ENCODE measurements around the gene MYO7A. TPM values are rescaled to one million over a fixed set of nuclear protein-coding genes. Genes with fewer than 3 reads are reported as not detected.

MYO7A gene
- total RNA-seq, 1 donor from 2014 or later: 0.29 TPM

- Mint-ChIP-seq H3K9me3 (no peaks in the 10 kb centered on the region), H3K27me3 (ENCODE audit: insufficient read depth) (peaks cover 9% of the 10 kb centered on the region), H3K36me3 (ENCODE audit: low read depth) (no peaks in the 10 kb centered on the region), H3K27ac (no peak overlapping the region), H3K4me1 (ENCODE audit: low read depth) (no peaks in the 10 kb centered on the region), H3K4me3 (no peak overlapping the region)
- intact Hi-C loops (cut with micrococcal nuclease): no loop called here
- DNase-seq (ENCODE audit: low spot score): no peak
Observed at GRCh38 chr11:77230878-77231605, 103.0 kb downstream of the MYO7A start.

DNA sequence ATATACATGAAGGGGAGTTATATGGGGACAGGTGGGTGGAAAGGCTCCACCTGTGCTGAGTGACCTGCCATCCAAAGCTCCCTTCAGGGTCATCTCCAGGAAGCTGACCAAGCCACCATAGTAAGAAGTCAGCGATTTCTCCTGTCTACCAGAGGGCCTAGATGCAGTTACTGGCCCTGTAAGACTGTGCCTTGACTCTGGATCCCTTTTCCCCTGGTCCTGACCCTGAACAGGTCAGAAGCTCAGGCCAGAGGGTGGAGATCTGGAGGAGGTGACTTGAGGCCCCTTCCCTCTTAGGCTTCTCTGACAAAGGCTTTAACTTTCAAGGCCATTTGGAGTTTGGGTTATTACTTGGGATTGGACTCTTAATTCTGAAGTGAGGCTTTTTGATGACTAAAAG is 103.8 kb downstream of the MYO7A start:
- no peak overlapping the region for H3K4me3 Mint-ChIP-seq
- intact Hi-C loops (cut with micrococcal nuclease): no loop called here

DNA sequence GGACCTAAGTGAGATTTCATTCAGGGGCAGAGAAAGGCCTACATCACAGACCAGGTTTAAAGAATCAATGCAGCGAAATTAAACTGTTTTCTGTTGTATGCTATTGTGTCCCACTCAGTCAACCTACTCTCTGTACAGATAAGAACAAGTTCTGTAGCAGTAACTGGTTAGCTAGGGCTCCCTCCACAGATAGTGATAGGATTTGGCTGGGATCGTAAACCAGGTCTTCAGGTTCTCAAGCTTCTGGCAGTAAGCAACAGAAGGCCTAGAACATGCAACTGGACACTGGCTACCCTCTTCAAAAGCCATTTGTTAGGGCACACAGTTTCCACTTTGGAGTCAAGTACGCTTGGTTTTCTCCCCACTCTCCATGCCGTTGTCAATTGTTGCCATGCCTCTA is 104.2 kb downstream of the MYO7A start:
- Mint-ChIP-seq H3K4me3 (no peak overlapping the region), H3K9me3 (no peaks in the 10 kb centered on the region), H3K4me1 (ENCODE audit: low read depth) (no peaks in the 10 kb centered on the region), H3K36me3 (ENCODE audit: low read depth) (no peaks in the 10 kb centered on the region), H3K27me3 (ENCODE audit: insufficient read depth) (peaks cover 9% of the 10 kb centered on the region), H3K27ac (no peak overlapping the region)
- no peak for DNase-seq (ENCODE audit: low spot score)
- intact Hi-C loops (cut with micrococcal nuclease): no loop called here

More for the DNA sequence above, 103.8 kb downstream of the MYO7A start:
- H3K36me3 Mint-ChIP-seq (ENCODE audit: low read depth): no peaks in the 10 kb centered on the region
- no peak overlapping the region for H3K27ac Mint-ChIP-seq
- DNase-seq (ENCODE audit: low spot score): no peak
- no peaks in the 10 kb centered on the region for H3K4me1 Mint-ChIP-seq (ENCODE audit: low read depth)
- peaks cover 11% of the 10 kb centered on the region for H3K27me3 Mint-ChIP-seq (ENCODE audit: insufficient read depth)
- no peaks in the 10 kb centered on the region for H3K9me3 Mint-ChIP-seq

DNA sequence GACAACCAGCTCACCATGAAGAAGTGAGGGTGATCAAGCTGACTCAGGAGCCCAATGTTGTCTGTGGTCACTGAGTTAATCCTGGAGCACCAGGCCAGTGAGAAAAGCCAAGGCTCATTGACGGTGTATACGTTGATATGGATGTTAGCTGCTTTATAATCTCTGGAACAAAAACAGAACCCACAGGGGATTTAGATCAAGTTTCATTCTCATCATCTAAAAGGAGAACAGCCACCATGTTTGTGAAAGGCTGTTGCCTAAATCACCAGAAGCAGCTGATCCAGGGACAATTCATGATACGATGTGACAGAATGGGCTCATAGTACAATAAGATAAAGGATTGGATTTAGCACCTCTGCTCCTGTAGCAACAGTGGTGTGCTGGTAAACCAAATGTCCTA is 105.0 kb downstream of the MYO7A start:
- Mint-ChIP-seq H3K27me3 (ENCODE audit: insufficient read depth) (peaks cover 7% of the 10 kb centered on the region), H3K4me3 (no peak overlapping the region), H3K4me1 (ENCODE audit: low read depth) (no peaks in the 10 kb centered on the region), H3K36me3 (ENCODE audit: low read depth) (no peaks in the 10 kb centered on the region), H3K9me3 (no peaks in the 10 kb centered on the region), H3K27ac (no peak overlapping the region)
- intact Hi-C loops (cut with micrococcal nuclease): no loop called here
- no peak for DNase-seq (ENCODE audit: low spot score)

DNA sequence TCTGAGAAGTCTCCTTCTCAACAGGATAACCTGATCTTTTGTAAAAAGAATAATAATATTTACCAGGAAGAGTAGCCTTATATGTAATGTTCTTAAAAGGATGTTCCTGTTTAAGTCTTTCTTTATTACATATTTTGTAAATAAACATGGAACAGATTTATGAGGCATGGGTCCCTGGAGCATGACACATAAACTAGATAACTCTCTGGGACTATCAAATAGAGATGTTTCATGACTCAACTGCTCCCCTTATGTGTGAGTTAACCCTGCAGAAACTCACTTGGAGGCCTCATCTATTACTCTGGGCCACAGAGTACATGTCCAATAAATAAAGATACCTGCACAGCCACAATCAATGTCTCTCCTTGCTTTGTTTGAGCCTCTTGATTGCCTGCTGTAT is 108.9 kb downstream of the MYO7A start:
- Mint-ChIP-seq H3K27me3 (ENCODE audit: insufficient read depth) (peaks cover 4% of the 10 kb centered on the region), H3K9me3 (no peaks in the 10 kb centered on the region)

DNA sequence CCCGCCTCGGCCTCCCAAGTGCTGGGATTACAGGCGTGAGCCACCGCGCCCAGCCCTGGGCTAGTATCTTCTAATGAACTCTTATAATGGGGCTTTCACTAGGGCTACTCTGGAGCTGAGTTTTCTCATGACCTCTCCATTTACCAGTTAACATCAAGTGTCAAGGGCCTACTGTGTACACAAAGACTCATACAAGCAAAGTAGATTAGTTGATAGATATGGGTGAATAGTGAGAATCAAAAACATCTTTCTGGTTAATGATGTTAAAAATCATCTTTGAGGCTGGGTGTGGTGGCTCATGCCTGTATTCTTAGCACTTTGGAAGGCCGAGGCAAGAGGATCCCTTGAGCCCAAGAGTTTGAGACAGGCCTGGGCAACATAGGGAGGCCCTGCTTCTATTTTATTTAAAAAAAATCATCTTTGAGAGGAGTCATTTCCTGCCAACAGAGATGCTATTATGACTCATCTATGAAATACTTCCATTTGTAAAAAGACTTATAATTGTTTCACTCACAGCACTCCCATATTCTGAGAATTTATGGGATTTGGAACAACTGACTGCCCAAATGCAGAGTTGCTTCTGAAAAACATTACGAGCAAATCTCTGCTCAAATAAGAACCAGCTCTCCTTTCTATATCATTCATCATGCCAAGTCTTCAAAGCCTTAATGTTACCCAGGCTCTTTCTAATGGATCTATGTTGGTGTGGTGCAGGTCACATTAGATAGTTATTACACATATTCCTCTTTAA is 116.4 kb downstream of the MYO7A start:
- Mint-ChIP-seq H3K4me1 (ENCODE audit: low read depth) (no peaks in the 10 kb centered on the region), H3K9me3 (no peaks in the 10 kb centered on the region), H3K36me3 (ENCODE audit: low read depth) (no peaks in the 10 kb centered on the region), H3K27ac (no peak overlapping the region), H3K27me3 (ENCODE audit: insufficient read depth) (peaks cover 1% of the 10 kb centered on the region), H3K4me3 (no peak overlapping the region)
- intact Hi-C loops (cut with micrococcal nuclease): no loop called here
- no peak for DNase-seq (ENCODE audit: low spot score)

More for the DNA sequence above, 108.9 kb downstream of the MYO7A start:
- intact Hi-C loops (cut with micrococcal nuclease): no loop called here
- H3K4me3 Mint-ChIP-seq: no peak overlapping the region
- no peaks in the 10 kb centered on the region for H3K36me3 Mint-ChIP-seq (ENCODE audit: low read depth)
- H3K4me1 Mint-ChIP-seq (ENCODE audit: low read depth): no peaks in the 10 kb centered on the region
- H3K27ac Mint-ChIP-seq: no peak overlapping the region
- no peak for DNase-seq (ENCODE audit: low spot score)

DNA sequence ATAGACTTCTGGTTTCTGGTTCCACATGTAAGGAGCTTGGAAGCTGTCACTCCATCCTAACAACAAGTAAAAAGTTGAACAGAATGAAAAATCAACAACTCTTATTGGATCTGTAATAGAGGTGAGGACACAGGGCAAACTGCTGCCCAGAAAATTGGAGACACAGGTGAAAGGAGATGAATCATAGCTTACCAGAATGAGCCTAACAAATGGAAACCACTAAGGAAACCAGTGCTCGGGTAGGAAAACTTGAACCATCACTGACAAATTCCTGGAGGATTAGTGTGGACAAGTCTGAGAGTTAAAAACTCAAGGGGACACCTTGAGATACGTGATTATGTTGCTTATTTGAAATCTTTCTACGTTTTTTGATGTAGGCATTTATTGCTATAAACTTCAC is 121.4 kb downstream of the MYO7A start:
- no peak for DNase-seq (ENCODE audit: low spot score)
- intact Hi-C loops (cut with micrococcal nuclease): no loop called here
- Mint-ChIP-seq H3K4me3 (no peak overlapping the region), H3K27ac (no peak overlapping the region), H3K9me3 (peaks cover 13% of the 10 kb centered on the region), H3K4me1 (ENCODE audit: low read depth) (peaks cover 7% of the 10 kb centered on the region), H3K27me3 (ENCODE audit: insufficient read depth) (no peaks in the 10 kb centered on the region), H3K36me3 (ENCODE audit: low read depth) (no peaks in the 10 kb centered on the region)

DNA sequence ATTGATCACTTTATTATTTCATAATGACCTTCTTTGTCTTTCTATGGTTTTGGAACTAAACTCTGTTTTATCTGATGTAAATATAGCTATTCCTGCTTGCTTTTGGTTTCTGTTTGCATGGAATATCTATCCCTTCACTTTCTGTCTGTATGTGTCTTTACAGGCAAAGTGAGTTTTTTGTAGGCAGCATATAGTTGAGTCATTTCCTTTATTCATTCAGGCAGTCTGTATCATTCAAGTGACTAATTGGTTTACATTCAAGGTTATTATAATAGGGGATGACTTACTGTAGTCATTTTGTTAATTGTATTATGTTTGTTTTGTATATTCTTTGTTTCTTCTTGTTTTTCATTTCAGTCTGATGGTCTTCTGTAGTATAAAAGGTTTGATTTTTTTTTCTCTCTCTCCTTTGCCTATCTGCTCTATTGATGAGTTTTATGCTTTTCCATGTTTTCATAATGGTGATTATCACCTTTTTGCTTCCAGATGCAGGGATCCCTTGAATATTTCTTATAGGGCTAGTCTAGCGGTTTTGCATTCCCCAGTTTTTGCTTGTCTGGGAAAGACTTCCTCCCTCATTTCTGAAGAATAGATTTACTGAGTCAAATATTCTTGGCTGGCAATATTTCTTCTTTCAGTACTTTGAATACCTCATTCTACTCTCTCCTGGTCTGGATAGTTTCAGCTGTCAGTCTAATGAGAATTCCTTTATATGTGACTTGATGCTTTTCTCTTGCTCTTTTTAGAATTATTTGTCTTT is 123.0 kb downstream of the MYO7A start:
- Mint-ChIP-seq H3K4me3 (no peak overlapping the region), H3K9me3 (peaks cover 13% of the 10 kb centered on the region)
- intact Hi-C loops (cut with micrococcal nuclease): no loop called here

GRCh38 chr11:77252555-77253270 is 124.7 kb downstream of the MYO7A start:
- intact Hi-C loops (cut with micrococcal nuclease): no loop called here
- Mint-ChIP-seq H3K27ac (no peak overlapping the region), H3K4me3 (no peak overlapping the region), H3K36me3 (ENCODE audit: low read depth) (no peaks in the 10 kb centered on the region), H3K27me3 (ENCODE audit: insufficient read depth) (no peaks in the 10 kb centered on the region), H3K9me3 (peaks cover 13% of the 10 kb centered on the region), H3K4me1 (ENCODE audit: low read depth) (peaks cover 7% of the 10 kb centered on the region)
- DNase-seq (ENCODE audit: low spot score): no peak

More for the DNA sequence above, 123.0 kb downstream of the MYO7A start:
- Mint-ChIP-seq H3K36me3 (ENCODE audit: low read depth) (no peaks in the 10 kb centered on the region), H3K27me3 (ENCODE audit: insufficient read depth) (no peaks in the 10 kb centered on the region), H3K4me1 (ENCODE audit: low read depth) (peaks cover 7% of the 10 kb centered on the region), H3K27ac (no peak overlapping the region)
- no peak for DNase-seq (ENCODE audit: low spot score)

GRCh38 chr11:77253690-77254089 is 125.6 kb downstream of the MYO7A start:
- Mint-ChIP-seq H3K9me3 (peaks cover 13% of the 10 kb centered on the region), H3K4me3 (no peak overlapping the region), H3K4me1 (ENCODE audit: low read depth) (peaks cover 7% of the 10 kb centered on the region), H3K27me3 (ENCODE audit: insufficient read depth) (no peaks in the 10 kb centered on the region), H3K36me3 (ENCODE audit: low read depth) (no peaks in the 10 kb centered on the region), H3K27ac (no peak overlapping the region)
- no peak for DNase-seq (ENCODE audit: low spot score)
- intact Hi-C loops (cut with micrococcal nuclease): no loop called here

GRCh38 chr11:77259641-77260040 is 131.6 kb downstream of the MYO7A start:
- Mint-ChIP-seq H3K36me3 (ENCODE audit: low read depth) (no peaks in the 10 kb centered on the region), H3K27ac (no peak overlapping the region), H3K4me3 (no peak overlapping the region), H3K9me3 (no peaks in the 10 kb centered on the region), H3K27me3 (ENCODE audit: insufficient read depth) (peaks cover 19% of the 10 kb centered on the region), H3K4me1 (ENCODE audit: low read depth) (no peaks in the 10 kb centered on the region)
- intact Hi-C loops (cut with micrococcal nuclease): no loop called here
- DNase-seq (ENCODE audit: low spot score): no peak

- no peak for DNase-seq (ENCODE audit: low spot score)
- peaks cover 22% of the 10 kb centered on the region for H3K27me3 Mint-ChIP-seq (ENCODE audit: insufficient read depth)
- intact Hi-C loops (cut with micrococcal nuclease): no loop called here
- no peaks in the 10 kb centered on the region for H3K36me3 Mint-ChIP-seq (ENCODE audit: low read depth)
- no peak overlapping the region for H3K27ac Mint-ChIP-seq
- H3K4me1 Mint-ChIP-seq (ENCODE audit: low read depth): no peaks in the 10 kb centered on the region
- H3K9me3 Mint-ChIP-seq: no peaks in the 10 kb centered on the region
- H3K4me3 Mint-ChIP-seq: no peak overlapping the region
Observed at GRCh38 chr11:77262803-77263202, 134.8 kb downstream of the MYO7A start.
